D721Med (cell line): ENCODE results near the gene CLTA.

Experiments
- DNase-seq: peaks from one replicate; pipeline ENCODE4 v3.0.0; 2011; ENCODE audit warnings: low spot score; ENCODE audit not compliant: insufficient read length
- FAIRE-seq: peaks from 2 replicates; lab custom pipeline; 2011; peaks lifted over from hg19 to GRCh38; lab: Jason Lieb, UNC
- CTCF ChIP-seq: IDR thresholded peaks from 2 replicates; pipeline ENCODE4 v1.5.1; 2012; ENCODE audit warnings: mild to moderate bottlenecking, control low read depth; ENCODE audit not compliant: insufficient read depth; ENCODE audit errors: missing control alignments

The CLTA gene

GRCh38 chr9:36207546-36208012, 16.9 kb downstream of the CLTA start:
- DNase-seq (no peak), FAIRE-seq (no peak)
- TF ChIP-seq CTCF = no peak

GRCh38 chr9:36208521-36209253, 18.0 kb downstream of the CLTA start:
- FAIRE-seq (no peak), DNase-seq (no peak)
- no peak for TF ChIP-seq CTCF

- no peak for TF ChIP-seq CTCF
- no peak for DNase-seq
- FAIRE-seq = no peak
Observed at GRCh38 chr9:36210722-36211121, 20.0 kb downstream of the CLTA start.

GRCh38 chr9:36211510-36211909, 20.8 kb downstream of the CLTA start:
- FAIRE-seq = no peak
- peak; percentile 0 for TF ChIP-seq CTCF
- no peak for DNase-seq

GRCh38 chr9:36213387-36213786, 22.7 kb downstream of the CLTA start:
- no peak for DNase-seq
- TF ChIP-seq CTCF = no peak
- FAIRE-seq = no peak

GRCh38 chr9:36213989-36214388, 23.3 kb downstream of the CLTA start:
- DNase-seq (no peak), FAIRE-seq (no peak)
- no peak for TF ChIP-seq CTCF

- DNase-seq (no peak), FAIRE-seq (peak; percentile 69)
- TF ChIP-seq CTCF = no peak
Observed at GRCh38 chr9:36214571-36214970, 23.9 kb downstream of the CLTA start.
